Measurements from ENCODE around the gene TAX1BP1.

DNA sequence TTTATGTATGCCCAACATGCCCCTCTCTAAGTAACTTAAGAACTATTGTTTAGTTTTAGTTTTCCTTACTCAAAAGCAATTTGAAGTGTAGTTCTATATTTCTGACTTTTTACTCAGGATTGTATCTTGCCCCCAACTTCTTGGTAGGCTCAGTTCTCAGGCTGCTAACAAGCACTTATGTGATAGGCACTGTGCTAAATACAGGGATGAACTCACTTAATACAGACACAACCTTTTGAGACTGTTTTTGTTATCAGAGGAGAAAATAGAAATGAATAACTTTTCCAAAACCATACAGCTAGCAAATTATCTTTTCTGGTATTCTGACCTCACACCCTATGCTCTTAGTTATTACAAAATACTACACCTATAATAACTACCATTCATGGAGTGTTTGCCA, 16.3 kb downstream of the TAX1BP1 start:
- TF ChIP-seq, protein P1, sequence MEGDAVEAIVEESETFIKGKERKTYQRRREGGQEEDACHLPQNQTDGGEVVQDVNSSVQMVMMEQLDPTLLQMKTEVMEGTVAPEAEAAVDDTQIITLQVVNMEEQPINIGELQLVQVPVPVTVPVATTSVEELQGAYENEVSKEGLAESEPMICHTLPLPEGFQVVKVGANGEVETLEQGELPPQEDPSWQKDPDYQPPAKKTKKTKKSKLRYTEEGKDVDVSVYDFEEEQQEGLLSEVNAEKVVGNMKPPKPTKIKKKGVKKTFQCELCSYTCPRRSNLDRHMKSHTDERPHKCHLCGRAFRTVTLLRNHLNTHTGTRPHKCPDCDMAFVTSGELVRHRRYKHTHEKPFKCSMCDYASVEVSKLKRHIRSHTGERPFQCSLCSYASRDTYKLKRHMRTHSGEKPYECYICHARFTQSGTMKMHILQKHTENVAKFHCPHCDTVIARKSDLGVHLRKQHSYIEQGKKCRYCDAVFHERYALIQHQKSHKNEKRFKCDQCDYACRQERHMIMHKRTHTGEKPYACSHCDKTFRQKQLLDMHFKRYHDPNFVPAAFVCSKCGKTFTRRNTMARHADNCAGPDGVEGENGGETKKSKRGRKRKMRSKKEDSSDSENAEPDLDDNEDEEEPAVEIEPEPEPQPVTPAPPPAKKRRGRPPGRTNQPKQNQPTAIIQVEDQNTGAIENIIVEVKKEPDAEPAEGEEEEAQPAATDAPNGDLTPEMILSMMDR (IDR thresholded peaks at IDR 0.05), result no peak
- TF ChIP-seq POLR2A (IDR thresholded peaks at IDR 0.05), result no peak

Measured in breast epithelium (tissue), 3 donors.